ENCODE data around the gene NANP. TPM values are rescaled to one million over a fixed set of nuclear protein-coding genes. Genes with fewer than 3 reads are reported as not detected.
A peak's percentile ranks its signal among the peaks of the same experiment; 100 is the strongest.
"Not testable (repeated sequence)": the region's sequence is repeated elsewhere in the genome, so short reads cannot be mapped to it uniquely, and the experiment has no call there.

Gene NANP
- total RNA-seq, 3 donors from 2014 or later: 3.8 to 5.7 (median 5.2) TPM

DNA sequence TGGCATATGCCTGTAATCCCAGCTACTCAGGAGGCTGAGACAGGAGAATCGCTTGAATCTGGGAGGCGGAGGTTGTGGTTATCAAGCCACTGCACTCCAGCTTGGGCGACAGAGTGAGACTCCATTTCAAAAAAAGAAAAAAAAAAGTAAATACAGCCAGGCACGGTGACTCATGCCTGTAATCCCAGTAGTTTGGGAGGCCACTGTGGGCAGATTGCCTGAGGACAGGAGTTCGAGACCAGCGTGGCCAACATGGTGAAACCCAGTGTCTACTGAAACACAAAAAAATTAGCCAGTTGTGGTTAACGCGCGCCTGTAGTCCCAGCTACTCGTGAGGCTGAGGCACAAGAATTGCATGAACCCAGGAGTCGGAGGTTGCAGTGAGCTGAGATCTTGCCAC is 36.9 kb downstream of the NANP start:
- no peaks in the 10 kb centered on the region for H3K9me3 ChIP-seq
- no peak overlapping the region for H3K4me3 ChIP-seq
- H3K27ac ChIP-seq: no peak overlapping the region
- no peaks in the 10 kb centered on the region for H3K36me3 ChIP-seq
- no peaks in the 10 kb centered on the region for H3K4me1 ChIP-seq
- TF ChIP-seq POLR2AphosphoS5 (IDR thresholded peaks at IDR 0.05) (no peak), POLR2A (IDR thresholded peaks at IDR 0.05) (no peak)
- intact Hi-C loops (cut with DNase I; ENCODE audit: low total_unique reads): no loop called here
- DNase-seq (ENCODE audit: low spot score in 2 of 2): no peak
- no peaks in the 10 kb centered on the region for H3K27me3 ChIP-seq

- no peaks in the 10 kb centered on the region for H3K27me3 ChIP-seq
- peak within 1 kb of the TSS; percentile 74 to 81 for H3K27ac ChIP-seq
- peak within 1 kb of the TSS; percentile 69 to 81 (median 75) for H3K4me3 ChIP-seq
- H3K9me3 ChIP-seq: no peaks in the 10 kb centered on the region
- H3K4me1 ChIP-seq: no peaks in the 10 kb centered on the region
- no peaks in the 10 kb centered on the region for H3K36me3 ChIP-seq
- intact Hi-C loops (cut with DNase I; ENCODE audit: low total_unique reads): no loop called here
- peak in 1 of 2 donors; percentile 34 for DNase-seq (ENCODE audit: low spot score in 2 of 2)
- TF ChIP-seq, protein P1, sequence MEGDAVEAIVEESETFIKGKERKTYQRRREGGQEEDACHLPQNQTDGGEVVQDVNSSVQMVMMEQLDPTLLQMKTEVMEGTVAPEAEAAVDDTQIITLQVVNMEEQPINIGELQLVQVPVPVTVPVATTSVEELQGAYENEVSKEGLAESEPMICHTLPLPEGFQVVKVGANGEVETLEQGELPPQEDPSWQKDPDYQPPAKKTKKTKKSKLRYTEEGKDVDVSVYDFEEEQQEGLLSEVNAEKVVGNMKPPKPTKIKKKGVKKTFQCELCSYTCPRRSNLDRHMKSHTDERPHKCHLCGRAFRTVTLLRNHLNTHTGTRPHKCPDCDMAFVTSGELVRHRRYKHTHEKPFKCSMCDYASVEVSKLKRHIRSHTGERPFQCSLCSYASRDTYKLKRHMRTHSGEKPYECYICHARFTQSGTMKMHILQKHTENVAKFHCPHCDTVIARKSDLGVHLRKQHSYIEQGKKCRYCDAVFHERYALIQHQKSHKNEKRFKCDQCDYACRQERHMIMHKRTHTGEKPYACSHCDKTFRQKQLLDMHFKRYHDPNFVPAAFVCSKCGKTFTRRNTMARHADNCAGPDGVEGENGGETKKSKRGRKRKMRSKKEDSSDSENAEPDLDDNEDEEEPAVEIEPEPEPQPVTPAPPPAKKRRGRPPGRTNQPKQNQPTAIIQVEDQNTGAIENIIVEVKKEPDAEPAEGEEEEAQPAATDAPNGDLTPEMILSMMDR (IDR thresholded peaks at IDR 0.05): no peak
- peak in 2 of 3 donors; percentile 37 to 44 for TF ChIP-seq POLR2AphosphoS5 (IDR thresholded peaks at IDR 0.05)
Measured at GRCh38 chr20:25584905-25585704, 38.7 kb downstream of the NANP start, which contains the start of gene NINL. Gene NINL, minus strand, starts transcription at chr20:25585531. Its CDS starts 58,944 bp downstream, at chr20:25526587.

DNA sequence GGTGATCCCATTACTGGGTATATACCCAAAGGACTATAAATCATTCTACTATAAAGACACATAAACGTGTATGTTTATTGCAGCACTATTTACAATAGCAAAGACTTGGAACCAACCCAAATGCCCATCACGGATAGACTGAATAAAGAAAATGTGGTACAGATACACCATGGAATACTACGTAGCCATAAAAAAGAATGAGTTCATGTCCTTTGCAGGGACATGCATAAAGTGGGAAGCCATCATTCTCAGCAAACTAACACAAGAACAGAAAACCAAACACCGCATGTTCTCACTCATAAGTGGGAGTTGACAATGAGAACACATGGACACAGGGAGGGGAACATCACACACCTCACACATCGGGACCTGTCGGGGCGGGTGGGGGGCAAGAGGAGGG is 40.2 kb downstream of the NANP start:
- H3K27ac ChIP-seq; H3K36me3 ChIP-seq; intact Hi-C loops (cut with DNase I; ENCODE audit: low total_unique reads); H3K27me3 ChIP-seq; H3K4me3 ChIP-seq; H3K9me3 ChIP-seq; H3K4me1 ChIP-seq; DNase-seq (ENCODE audit: low spot score in 2 of 2): not testable (repeated sequence)

GRCh38 chr20:25580711-25581110 is 43.1 kb downstream of the NANP start:
- no peaks in the 10 kb centered on the region for H3K4me1 ChIP-seq
- H3K4me3 ChIP-seq: no peak overlapping the region
- H3K27ac ChIP-seq: peak overlapping the region; percentile 10 to 26
- TF ChIP-seq POLR2A (IDR thresholded peaks at IDR 0.05) (no peak), POLR2AphosphoS5 (IDR thresholded peaks at IDR 0.05) (no peak)
- TF ChIP-seq, protein P1 (IDR thresholded peaks at IDR 0.05): no peak
- intact Hi-C loops (cut with DNase I; ENCODE audit: low total_unique reads): no loop called here
- H3K27me3 ChIP-seq: no peaks in the 10 kb centered on the region
- peak in 1 of 2 donors; percentile 50 for DNase-seq (ENCODE audit: low spot score in 2 of 2)
- H3K36me3 ChIP-seq: no peaks in the 10 kb centered on the region
- H3K9me3 ChIP-seq: no peaks in the 10 kb centered on the region

GRCh38 chr20:25579081-25579770 is 44.6 kb downstream of the NANP start:
- no peak for DNase-seq (ENCODE audit: low spot score in 2 of 2)
- intact Hi-C loops (cut with DNase I; ENCODE audit: low total_unique reads): no loop called here
- Histone ChIP-seq H3K36me3 (no peaks in the 10 kb centered on the region), H3K27ac (no peak overlapping the region), H3K27me3 (no peaks in the 10 kb centered on the region), H3K4me3 (no peak overlapping the region), H3K4me1 (no peaks in the 10 kb centered on the region), H3K9me3 (no peaks in the 10 kb centered on the region)
- TF ChIP-seq, protein P1 (IDR thresholded peaks at IDR 0.05): no peak
- TF ChIP-seq POLR2A (IDR thresholded peaks at IDR 0.05) (no peak), POLR2AphosphoS5 (IDR thresholded peaks at IDR 0.05) (no peak)
